HepG2 (cell line): ENCODE results near the gene SIT1. TPM values are rescaled to one million over a fixed set of nuclear protein-coding genes. Genes with fewer than 3 reads are reported as not detected.

ENCODE experiments used
- AFF4 ChIP-seq: sonication (generic); formaldehyde crosslinking; IDR thresholded peaks from 2 replicates; pipeline ENCODE4 v1.4.0; 2020; ENCODE audit warnings: missing genetic modification reagents
- BRF2 ChIP-seq: sonication (generic); formaldehyde crosslinking; IDR thresholded peaks from 2 replicates; pipeline ENCODE4 v1.8.1; 2022; ENCODE audit warnings: mild to moderate bottlenecking, missing genetic modification reagents
- DRAP1 ChIP-seq: IDR thresholded peaks from 2 replicates; pipeline ENCODE4 v1.6.1; 2016; ENCODE audit warnings: missing genetic modification reagents, missing compliant biosample characterization
- HINFP ChIP-seq: sonication (generic); formaldehyde crosslinking; IDR thresholded peaks from 2 replicates; pipeline ENCODE4 v1.4.0; 2020; ENCODE audit warnings: low read depth, mild to moderate bottlenecking, missing genetic modification reagents
- MAZ ChIP-seq, 2 experiments: sonication (generic) in 1 of 2; formaldehyde crosslinking in 1 of 2; IDR thresholded peaks; 2 replicates each; pipeline versions ENCODE4 v1.5.0 to v1.6.1; 2012 to 2020; ENCODE audit warnings: low read depth in 2 of 2, mild to moderate bottlenecking in 2 of 2, borderline replicate concordance in 1 of 2, improper control_type of control experiment in 1 of 2, low read length in 1 of 2, missing genetic modification reagents in 1 of 2, moderate library complexity in 1 of 2
- MYC ChIP-seq: sonication (generic); formaldehyde crosslinking; IDR thresholded peaks from 2 replicates; pipeline ENCODE4 v1.9.0; 2021; ENCODE audit warnings: missing genetic modification reagents, borderline replicate concordance
- NFE2L2 ChIP-seq: fragments of 150-350 bp; IDR thresholded peaks from 2 replicates; pipeline ENCODE4 v1.6.1; 2014; ENCODE audit warnings: low read length
- SIX4 ChIP-seq: sonication (generic); formaldehyde crosslinking; IDR thresholded peaks from 2 replicates; pipeline ENCODE4 v1.4.0; 2020; ENCODE audit warnings: missing genetic modification reagents
- SKIL ChIP-seq: sonication (generic); formaldehyde crosslinking; IDR thresholded peaks from 2 replicates; pipeline ENCODE4 v1.8.0; 2022; ENCODE audit warnings: missing genetic modification reagents, mild to moderate bottlenecking, moderate library complexity, borderline replicate concordance
- ZNF512B ChIP-seq: sonication (generic); formaldehyde crosslinking; IDR thresholded peaks from 2 replicates; pipeline ENCODE4 v1.5.1; 2020; ENCODE audit warnings: missing genetic modification reagents, mild to moderate bottlenecking, borderline replicate concordance
- ZNF543 ChIP-seq: sonication (generic); formaldehyde crosslinking; IDR thresholded peaks from 2 replicates; pipeline ENCODE4 v1.4.0; 2020; ENCODE audit warnings: mild to moderate bottlenecking, missing genetic modification reagents
- ZNF883 ChIP-seq: sonication (generic); formaldehyde crosslinking; IDR thresholded peaks from 2 replicates; pipeline ENCODE4 v1.5.1; 2020; ENCODE audit warnings: mild to moderate bottlenecking, missing genetic modification reagents; ENCODE audit errors: not compliant biosample characterization
- polyA plus RNA-seq, 8 experiments: library from polyadenylated mRNA; depleted of rRNA in 3 of 8; stranded (reverse) in 7 of 8; unstranded in 1 of 8; fragments of >200 nt; fragmentation: Illumina TruSeq in 4 of 8; extraction: Trizol in 4 of 8; gene quantifications; 2 replicates each; pipeline versions ENCODE4 v1.2.1 to v1.2.3, GENCODE V29; 2011 to 2016; ENCODE audit warnings: low read depth in 4 of 8, missing spikeins in 1 of 8, mixed read lengths in 1 of 8; ENCODE audit not compliant: insufficient read depth in 1 of 8
- total RNA-seq, 5 experiments: library from RNA; depleted of rRNA; stranded (reverse); fragments of >200 nt; fragmentation: Illumina TruSeq; extraction: Trizol; gene quantifications; 2 replicates each; pipeline ENCODE4 v1.2.3, GENCODE V29; 2016; ENCODE audit warnings: low read depth in 1 of 5

The SIT1 gene
- total and polyA plus RNA-seq, 2 of the 13 experiments (the other 11 are each of a cell fraction or from before 2014, with no cell fraction given) = 0.09 to 6.7 TPM

- TF ChIP-seq ZNF512B = no peak
- no peak for TF ChIP-seq NFE2L2
- TF ChIP-seq ZNF543 = peak; percentile 48; the same call in 1 of the 2 replicates
- TF ChIP-seq DRAP1 (CRISPR knock-in tag) = peak; percentile 45
- TF ChIP-seq BRF2 (CRISPR knock-in tag) = peak; percentile 96
- TF ChIP-seq MAZ (IDR thresholded peaks at IDR 0.05; ENCODE audit: borderline replicate concordance, low read depth, low read length) = peak; percentile 91
- peak; percentile 87; the same call in 1 of the 2 replicates for TF ChIP-seq MAZ (CRISPR knock-in tag; IDR thresholded peaks at IDR 0.05; ENCODE audit: low read depth)
- no peak for TF ChIP-seq AFF4
- peak; percentile 15; the same call in 1 of the 2 replicates for TF ChIP-seq SIX4
- TF ChIP-seq HINFP (CRISPR knock-in tag) = peak; percentile 96
- TF ChIP-seq MYC (CRISPR knock-in tag) = peak; percentile 94
- peak; percentile 82; the same call in 1 of the 2 replicates for TF ChIP-seq SKIL
- peak; percentile 94 for TF ChIP-seq ZNF883 (CRISPR knock-in tag)
Observed at GRCh38 chr9:35664531-35665470, 14.1 kb upstream of the SIT1 start, which contains the start of gene ARHGEF39 (continued).
